IPS-18a (cell line): Measurements from ENCODE around the gene C2CD4A.

Experiments
- H3K27ac ChIP-seq: one replicate; pipeline ENCODE4 v1.5.1; 2013; ENCODE audit warnings: low read length
- H3K27me3 ChIP-seq: one replicate; pipeline ENCODE4 v1.6.1; 2013; ENCODE audit warnings: mild to moderate bottlenecking, low read length; ENCODE audit not compliant: control insufficient read depth, insufficient read depth
- H3K36me3 ChIP-seq: one replicate; pipeline ENCODE4 v1.6.1; 2013; ENCODE audit warnings: low read depth, low read length; ENCODE audit not compliant: control insufficient read depth
- H3K4me1 ChIP-seq: one replicate; pipeline ENCODE4 v1.6.1; 2013; ENCODE audit warnings: low read depth, low read length; ENCODE audit not compliant: control insufficient read depth
- H3K4me3 ChIP-seq: one replicate; pipeline ENCODE4 v1.5.1; 2013; ENCODE audit warnings: low read length
- H3K9ac ChIP-seq: one replicate; pipeline ENCODE4 v1.6.1; 2013; ENCODE audit warnings: mild to moderate bottlenecking, low read length, moderate library complexity
- H3K9me3 ChIP-seq: one replicate; pipeline ENCODE4 v1.6.1; 2013; ENCODE audit warnings: low read depth, low read length; ENCODE audit not compliant: control insufficient read depth

The C2CD4A gene

GRCh38 chr15:62087671-62088352 lies 21.0 kb downstream of the C2CD4A start:
- Histone ChIP-seq H3K4me3 (no peak overlapping the region), H3K36me3 (no peaks in the 10 kb centered on the region), H3K27me3 (no peaks in the 10 kb centered on the region), H3K9me3 (no peaks in the 10 kb centered on the region), H3K4me1 (no peaks in the 10 kb centered on the region), H3K9ac (no peak overlapping the region), H3K27ac (no peak overlapping the region)

- H3K27ac ChIP-seq: no peak overlapping the region
- no peaks in the 10 kb centered on the region for H3K4me1 ChIP-seq
- no peaks in the 10 kb centered on the region for H3K27me3 ChIP-seq
- no peak overlapping the region for H3K4me3 ChIP-seq
- no peaks in the 10 kb centered on the region for H3K36me3 ChIP-seq
- H3K9ac ChIP-seq: no peak overlapping the region
- H3K9me3 ChIP-seq: no peaks in the 10 kb centered on the region
These were observed 21.5 kb downstream of the C2CD4A start for GRCh38 chr15:62088353-62088693.

GRCh38 chr15:62089616-62090015 lies 22.8 kb downstream of the C2CD4A start:
- Histone ChIP-seq H3K9ac (no peak overlapping the region), H3K4me3 (no peak overlapping the region), H3K27ac (no peak overlapping the region), H3K4me1 (no peaks in the 10 kb centered on the region), H3K36me3 (no peaks in the 10 kb centered on the region), H3K9me3 (no peaks in the 10 kb centered on the region), H3K27me3 (no peaks in the 10 kb centered on the region)

GRCh38 chr15:62090988-62091387 lies 24.2 kb downstream of the C2CD4A start:
- Histone ChIP-seq H3K36me3 (no peaks in the 10 kb centered on the region), H3K27me3 (no peaks in the 10 kb centered on the region), H3K9me3 (no peaks in the 10 kb centered on the region), H3K4me1 (no peaks in the 10 kb centered on the region), H3K9ac (no peak overlapping the region), H3K4me3 (no peak overlapping the region), H3K27ac (no peak overlapping the region)

- H3K9ac ChIP-seq: no peak overlapping the region
- no peaks in the 10 kb centered on the region for H3K27me3 ChIP-seq
- H3K36me3 ChIP-seq: no peaks in the 10 kb centered on the region
- no peak overlapping the region for H3K27ac ChIP-seq
- no peak overlapping the region for H3K4me3 ChIP-seq
- no peaks in the 10 kb centered on the region for H3K4me1 ChIP-seq
- H3K9me3 ChIP-seq: no peaks in the 10 kb centered on the region
These were observed 27.0 kb downstream of the C2CD4A start for GRCh38 chr15:62093809-62094208.

- H3K36me3 ChIP-seq: no peaks in the 10 kb centered on the region
These were observed 27.6 kb downstream of the C2CD4A start for GRCh38 chr15:62094388-62094787.

GRCh38 chr15:62099094-62099601 lies 32.4 kb downstream of the C2CD4A start:
- Histone ChIP-seq H3K4me3 (no peak overlapping the region), H3K9ac (no peak overlapping the region), H3K36me3 (no peaks in the 10 kb centered on the region), H3K27me3 (no peaks in the 10 kb centered on the region), H3K9me3 (no peaks in the 10 kb centered on the region), H3K27ac (no peak overlapping the region), H3K4me1 (no peaks in the 10 kb centered on the region)

More at GRCh38 chr15:62094388-62094787, 27.6 kb downstream of the C2CD4A start:
- no peaks in the 10 kb centered on the region for H3K9me3 ChIP-seq
- no peak overlapping the region for H3K27ac ChIP-seq
- H3K9ac ChIP-seq: no peak overlapping the region
- H3K27me3 ChIP-seq: no peaks in the 10 kb centered on the region
- H3K4me3 ChIP-seq: no peak overlapping the region
- no peaks in the 10 kb centered on the region for H3K4me1 ChIP-seq

GRCh38 chr15:62103431-62103830 lies 36.7 kb downstream of the C2CD4A start:
- no peaks in the 10 kb centered on the region for H3K4me1 ChIP-seq
- no peak overlapping the region for H3K9ac ChIP-seq
- H3K27me3 ChIP-seq: no peaks in the 10 kb centered on the region
- no peaks in the 10 kb centered on the region for H3K36me3 ChIP-seq
- H3K4me3 ChIP-seq: no peak overlapping the region
- H3K9me3 ChIP-seq: no peaks in the 10 kb centered on the region
- H3K27ac ChIP-seq: no peak overlapping the region

- Histone ChIP-seq H3K9me3 (no peaks in the 10 kb centered on the region), H3K4me1 (no peaks in the 10 kb centered on the region), H3K9ac (no peak overlapping the region), H3K27ac (no peak overlapping the region), H3K36me3 (no peaks in the 10 kb centered on the region), H3K27me3 (no peaks in the 10 kb centered on the region), H3K4me3 (no peak overlapping the region)
These were observed 37.6 kb downstream of the C2CD4A start for GRCh38 chr15:62104401-62104800.

GRCh38 chr15:62104846-62105245 lies 38.1 kb downstream of the C2CD4A start:
- no peak overlapping the region for H3K27ac ChIP-seq
- H3K4me3 ChIP-seq: no peak overlapping the region
- no peak overlapping the region for H3K9ac ChIP-seq
- H3K9me3 ChIP-seq: no peaks in the 10 kb centered on the region
- H3K4me1 ChIP-seq: no peaks in the 10 kb centered on the region
- H3K36me3 ChIP-seq: no peaks in the 10 kb centered on the region
- no peaks in the 10 kb centered on the region for H3K27me3 ChIP-seq

GRCh38 chr15:62105266-62105665 lies 38.5 kb downstream of the C2CD4A start:
- H3K27me3 ChIP-seq: no peaks in the 10 kb centered on the region
- H3K4me1 ChIP-seq: no peaks in the 10 kb centered on the region
- H3K9me3 ChIP-seq: no peaks in the 10 kb centered on the region
- H3K9ac ChIP-seq: no peak overlapping the region
- H3K27ac ChIP-seq: no peak overlapping the region
- no peak overlapping the region for H3K4me3 ChIP-seq
- no peaks in the 10 kb centered on the region for H3K36me3 ChIP-seq

- H3K9me3 ChIP-seq: no peaks in the 10 kb centered on the region
- no peak overlapping the region for H3K27ac ChIP-seq
- no peaks in the 10 kb centered on the region for H3K36me3 ChIP-seq
- H3K9ac ChIP-seq: no peak overlapping the region
- H3K4me3 ChIP-seq: no peak overlapping the region
- H3K4me1 ChIP-seq: no peaks in the 10 kb centered on the region
- no peaks in the 10 kb centered on the region for H3K27me3 ChIP-seq
These were observed 39.3 kb downstream of the C2CD4A start for GRCh38 chr15:62106096-62106495.
